Stimulated activated CD4-positive, alpha-beta T cell treated with anti-CD3 and anti-CD28 coated beads, TNF-alpha, amount 100 ng/mL, for 48 hours (primary cell): ENCODE measurements around the gene GPSM1.

Experiments used
- DNase-seq, 3 donors: peaks; one replicate each; pipeline ENCODE4 v3.0.0-alpha.2; 2020; ENCODE audit warnings: low read depth in 3 of 3

GPSM1 gene, protein sequence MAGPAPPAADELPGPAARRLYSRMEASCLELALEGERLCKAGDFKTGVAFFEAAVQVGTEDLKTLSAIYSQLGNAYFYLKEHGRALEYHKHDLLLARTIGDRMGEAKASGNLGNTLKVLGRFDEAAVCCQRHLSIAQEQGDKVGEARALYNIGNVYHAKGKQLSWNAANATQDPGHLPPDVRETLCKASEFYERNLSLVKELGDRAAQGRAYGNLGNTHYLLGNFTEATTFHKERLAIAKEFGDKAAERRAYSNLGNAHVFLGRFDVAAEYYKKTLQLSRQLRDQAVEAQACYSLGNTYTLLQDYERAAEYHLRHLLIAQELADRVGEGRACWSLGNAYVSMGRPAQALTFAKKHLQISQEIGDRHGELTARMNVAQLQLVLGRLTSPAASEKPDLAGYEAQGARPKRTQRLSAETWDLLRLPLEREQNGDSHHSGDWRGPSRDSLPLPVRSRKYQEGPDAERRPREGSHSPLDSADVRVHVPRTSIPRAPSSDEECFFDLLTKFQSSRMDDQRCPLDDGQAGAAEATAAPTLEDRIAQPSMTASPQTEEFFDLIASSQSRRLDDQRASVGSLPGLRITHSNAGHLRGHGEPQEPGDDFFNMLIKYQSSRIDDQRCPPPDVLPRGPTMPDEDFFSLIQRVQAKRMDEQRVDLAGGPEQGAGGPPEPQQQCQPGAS

DNA sequence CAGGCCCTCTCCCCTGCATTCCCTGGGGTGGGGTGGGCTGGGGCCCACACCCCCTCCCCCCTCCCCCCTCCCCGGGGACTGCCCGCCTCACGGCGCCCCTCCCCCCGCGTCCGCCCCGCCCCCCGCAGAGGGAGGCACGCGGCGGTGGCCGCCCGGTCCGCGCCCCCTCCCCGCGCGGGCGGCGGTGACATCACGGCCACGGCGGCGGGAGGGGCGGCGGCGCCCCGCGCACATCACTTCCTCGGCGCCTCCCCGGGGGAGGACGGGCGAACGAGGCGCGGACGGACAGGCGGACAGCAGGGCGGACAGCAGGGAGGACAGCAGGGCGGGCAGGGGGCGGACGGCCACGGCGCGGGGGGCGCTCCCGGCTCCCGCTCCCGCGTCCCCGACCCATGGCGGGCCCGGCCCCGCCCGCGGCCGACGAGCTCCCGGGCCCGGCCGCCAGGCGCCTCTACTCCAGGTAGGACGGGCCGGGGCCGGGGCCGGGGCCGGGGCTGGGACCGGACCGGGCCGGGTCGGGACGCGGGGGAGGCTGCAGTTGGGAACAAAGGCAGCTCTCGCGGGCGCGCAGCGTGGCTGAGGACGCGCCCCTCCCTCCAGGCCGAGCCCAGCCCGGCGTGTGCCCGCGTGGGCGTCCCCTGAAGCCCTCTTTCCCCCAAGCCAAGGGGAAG is at the start of gene GPSM1:
GPSM1 (plus strand) TSS at position 236 of the 671 bp plus-strand sequence; CDS start at position 393, 157 bp downstream.
- peak in 1 of 3 donors; percentile 18 for DNase-seq

DNA sequence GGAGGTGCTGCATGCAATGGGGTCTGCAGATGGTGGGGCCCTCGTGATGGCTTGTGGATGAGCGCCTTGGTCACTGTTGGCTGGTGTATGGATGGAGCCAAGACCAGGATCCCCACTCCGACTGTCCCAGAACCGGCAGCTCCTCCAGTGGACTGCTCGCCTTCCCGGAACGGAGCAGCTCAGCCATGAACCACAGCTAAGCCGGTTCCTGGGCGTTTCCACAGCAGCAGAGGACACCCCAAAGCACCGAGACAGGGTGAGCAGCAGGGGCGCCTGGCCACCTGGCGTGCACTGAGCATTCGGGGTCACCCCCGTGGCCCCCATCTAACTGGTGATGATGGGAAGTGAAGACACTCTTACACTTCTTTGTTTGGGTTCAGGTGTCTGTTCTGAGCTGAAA is 49.6 kb upstream of the GPSM1 start:
- no peak for DNase-seq

DNA sequence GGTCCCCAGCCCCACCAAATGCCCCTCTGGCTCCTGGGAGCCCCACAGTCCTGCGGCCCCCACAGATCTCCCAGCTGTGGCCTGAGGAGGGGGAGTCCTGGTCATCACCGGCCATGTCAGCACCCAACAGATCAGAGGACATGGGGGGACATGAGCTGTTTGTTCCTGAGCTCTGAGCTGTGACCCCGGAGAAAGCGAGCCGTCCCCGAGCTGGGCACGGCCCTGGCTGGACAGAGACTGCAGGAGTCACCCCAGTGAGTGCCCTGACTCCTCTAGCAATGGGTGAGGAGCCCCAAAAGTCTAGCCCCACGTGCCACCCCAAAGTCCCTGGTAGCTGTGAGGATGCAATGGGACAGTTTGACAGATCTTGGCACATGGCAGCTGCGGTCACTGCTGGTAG is 49.1 kb upstream of the GPSM1 start:
- DNase-seq = no peak

DNA sequence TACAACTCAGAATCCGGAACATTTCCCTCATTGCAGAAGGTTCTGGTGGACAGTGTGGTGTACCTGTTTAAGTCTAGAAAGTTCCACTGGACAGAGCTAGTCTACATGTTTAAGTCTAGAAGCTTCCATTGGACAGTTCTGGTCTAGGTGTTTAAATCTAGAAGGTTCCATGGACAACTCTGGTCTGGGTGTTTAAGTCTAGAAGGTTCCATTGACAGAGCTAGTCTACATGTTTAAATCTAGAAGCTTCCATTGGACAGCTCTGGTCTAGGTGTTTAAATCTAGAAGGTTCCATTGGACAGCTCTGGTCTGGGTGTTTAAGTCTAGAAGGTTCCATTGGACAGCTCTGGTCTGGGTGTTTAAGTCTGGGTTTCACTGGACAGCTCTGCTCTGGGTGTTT is 48.4 kb upstream of the GPSM1 start:
- no peak for DNase-seq

DNA sequence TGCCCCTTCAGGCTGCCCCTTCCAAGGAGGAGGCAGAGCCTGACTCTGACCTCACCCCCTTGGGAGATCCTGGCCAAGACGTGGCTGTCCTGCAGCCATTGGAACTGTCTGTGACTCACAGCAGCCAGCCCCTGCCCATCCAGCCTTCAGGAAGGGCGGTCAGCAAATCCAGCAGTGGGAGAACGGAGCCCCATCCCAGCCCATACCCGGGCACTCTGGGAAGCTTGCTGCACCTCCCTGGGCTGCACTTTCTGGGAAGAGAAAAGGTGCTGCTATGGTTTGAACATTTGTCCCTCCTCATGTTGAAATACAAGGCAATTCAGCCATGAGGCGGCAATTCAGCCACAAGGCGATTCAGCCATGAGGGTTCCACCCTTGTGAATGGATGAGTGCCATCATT is 47.9 kb upstream of the GPSM1 start:
- DNase-seq = no peak

DNA sequence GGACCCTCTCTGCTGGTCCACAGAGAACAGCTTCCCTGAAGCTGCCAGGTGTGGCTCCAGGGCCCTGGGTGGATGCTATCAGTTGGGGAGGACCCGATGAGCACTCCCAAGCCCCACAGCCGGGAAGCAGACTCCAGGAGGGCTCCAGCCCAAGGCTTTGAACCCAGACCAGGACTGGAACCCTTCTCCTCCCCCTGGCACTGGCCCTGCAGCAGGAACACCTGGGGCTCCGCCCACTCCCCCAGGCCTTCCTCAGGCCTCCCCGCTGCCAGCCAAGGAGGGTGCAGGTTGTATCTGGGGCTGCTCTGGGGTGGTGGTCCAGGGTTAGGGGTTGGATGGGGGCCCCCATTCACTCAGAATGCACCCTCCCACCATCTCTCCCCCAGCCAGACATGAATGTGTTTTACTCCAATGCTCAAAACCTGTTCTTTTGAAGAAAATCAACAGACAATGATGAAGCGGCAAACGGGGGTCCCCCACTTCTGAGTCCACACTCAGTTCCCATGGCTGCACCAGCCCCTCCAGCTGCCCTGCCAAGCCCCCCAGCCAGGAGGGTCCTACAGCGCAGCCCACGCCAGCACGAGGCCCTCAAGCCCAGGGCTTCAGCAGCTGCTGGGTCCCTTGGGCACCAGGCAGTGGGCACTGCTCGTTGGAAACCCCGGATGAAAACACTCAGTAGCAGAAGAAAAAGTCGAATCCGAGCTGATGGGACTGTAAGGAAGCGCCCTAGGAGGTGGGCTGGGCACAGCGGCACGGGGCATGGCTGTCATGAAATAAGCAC is 46.6 kb upstream of the GPSM1 start:
- DNase-seq = no peak

DNA sequence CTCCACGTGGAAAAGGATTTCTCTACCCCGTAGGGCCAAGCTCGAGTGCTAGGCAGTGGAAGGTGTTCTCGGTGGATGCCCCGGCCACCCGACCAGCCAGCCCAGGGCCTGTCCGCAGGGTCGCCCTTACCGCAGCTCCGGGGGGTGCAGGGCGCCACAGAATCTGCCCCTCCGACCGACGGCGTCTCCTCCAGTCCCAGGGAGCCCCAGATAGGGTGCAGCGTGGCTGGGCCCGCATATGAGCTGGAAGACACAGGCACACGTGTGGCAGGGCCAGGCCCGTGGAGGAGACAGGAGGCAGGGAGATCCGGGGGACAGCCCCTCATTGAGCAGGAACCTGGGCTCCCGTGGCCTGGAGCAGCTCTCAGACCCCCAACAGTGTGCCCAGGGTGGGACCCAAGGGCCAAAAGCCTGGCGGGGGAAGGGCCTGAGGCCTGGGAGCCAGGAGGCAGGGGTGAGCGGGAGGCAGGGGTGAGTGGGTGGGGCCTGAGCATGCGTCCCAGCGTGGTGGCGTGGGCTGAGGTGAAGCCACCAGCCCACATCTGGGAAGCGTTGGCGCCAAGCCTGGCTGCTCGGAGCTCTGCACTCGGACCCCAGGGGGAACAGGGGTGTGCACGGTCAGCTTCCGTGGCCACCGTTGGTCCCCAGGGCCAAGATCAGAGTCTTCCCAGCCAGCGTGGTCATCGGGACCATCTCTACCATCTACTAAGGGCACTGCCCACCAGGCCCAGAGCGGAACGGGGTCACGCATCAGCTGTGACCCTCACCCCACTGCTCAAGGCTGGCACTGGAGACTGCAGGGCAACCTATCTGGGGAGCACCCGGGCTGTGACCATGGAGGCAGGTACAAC is 45.7 kb upstream of the GPSM1 start:
- no peak for DNase-seq

DNA sequence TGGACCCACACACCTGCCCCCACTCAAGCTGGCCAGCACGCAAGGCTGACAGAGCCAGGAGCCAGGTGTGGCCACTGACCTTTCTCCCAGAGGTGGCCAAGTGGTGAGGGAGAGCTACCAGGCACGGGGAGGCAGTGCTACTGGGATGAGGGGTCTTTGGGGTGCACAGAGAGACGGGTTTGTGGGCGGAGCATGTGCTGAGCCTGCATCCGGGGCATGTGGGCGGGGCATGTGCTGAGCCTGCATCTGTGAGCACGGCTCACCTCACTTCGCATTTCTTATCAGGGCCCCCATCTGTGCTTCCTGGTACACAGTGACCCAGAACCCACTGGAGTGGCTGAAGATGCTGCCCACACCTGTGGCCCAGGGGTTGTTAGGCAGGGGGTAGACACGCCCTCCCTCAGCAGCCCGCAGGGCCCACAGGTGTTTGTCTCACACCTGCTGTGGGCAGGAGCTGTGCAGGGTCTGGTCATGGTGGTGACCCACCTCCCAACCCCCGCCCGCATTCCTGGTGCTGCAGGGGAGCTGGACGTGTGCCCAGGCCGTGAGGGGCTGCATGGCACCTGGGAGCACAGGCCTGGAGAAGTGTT is 45.0 kb upstream of the GPSM1 start:
- DNase-seq = no peak

DNA sequence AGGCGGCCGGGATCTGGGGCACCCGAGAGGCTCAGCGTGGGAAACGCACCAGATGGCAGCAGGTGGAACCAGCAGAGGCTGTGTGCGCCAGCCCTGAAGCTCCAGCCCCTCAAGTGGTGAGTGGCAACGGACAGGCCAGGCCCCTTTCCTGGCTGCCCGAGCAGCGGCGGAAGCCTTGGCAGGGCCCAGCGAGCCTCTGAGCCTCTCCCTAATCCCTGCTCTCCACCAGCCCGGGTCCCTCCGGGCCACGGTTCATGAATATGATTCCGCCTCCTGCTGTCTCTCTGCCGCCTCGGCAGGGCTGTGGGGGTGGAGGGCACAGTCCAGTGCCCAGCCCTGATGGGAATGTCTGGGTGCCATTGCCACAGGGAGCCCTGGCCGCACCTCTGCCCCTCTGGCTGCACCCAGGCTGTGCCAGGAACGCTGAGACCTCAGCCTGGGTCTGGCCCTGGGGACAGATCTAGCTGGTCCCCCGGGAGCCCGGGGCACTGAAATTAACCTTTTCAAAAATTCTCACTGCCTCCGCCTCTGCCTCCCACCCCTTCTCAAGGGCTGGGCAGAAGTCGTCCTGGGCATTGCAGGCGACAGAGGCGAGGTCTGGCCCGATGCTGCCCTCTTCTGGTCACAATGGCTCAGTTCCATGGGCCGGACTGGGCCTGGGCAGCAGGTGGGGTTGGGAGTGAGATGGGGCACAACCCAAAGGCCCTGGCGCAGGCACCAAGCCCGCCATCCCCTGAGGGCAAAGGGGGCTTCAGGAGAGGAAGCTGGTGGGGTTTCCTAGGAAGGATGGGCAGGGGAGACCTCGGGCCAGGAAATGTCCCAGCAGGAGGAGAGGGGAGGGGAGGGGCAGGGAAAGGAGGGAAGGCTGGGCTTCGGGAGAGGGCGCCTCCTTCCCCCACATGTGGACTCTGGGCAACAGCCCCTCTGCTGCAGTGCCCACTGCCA is 43.8 kb upstream of the GPSM1 start:
- peak; percentile 53 to 62 (median 60) for DNase-seq

DNA sequence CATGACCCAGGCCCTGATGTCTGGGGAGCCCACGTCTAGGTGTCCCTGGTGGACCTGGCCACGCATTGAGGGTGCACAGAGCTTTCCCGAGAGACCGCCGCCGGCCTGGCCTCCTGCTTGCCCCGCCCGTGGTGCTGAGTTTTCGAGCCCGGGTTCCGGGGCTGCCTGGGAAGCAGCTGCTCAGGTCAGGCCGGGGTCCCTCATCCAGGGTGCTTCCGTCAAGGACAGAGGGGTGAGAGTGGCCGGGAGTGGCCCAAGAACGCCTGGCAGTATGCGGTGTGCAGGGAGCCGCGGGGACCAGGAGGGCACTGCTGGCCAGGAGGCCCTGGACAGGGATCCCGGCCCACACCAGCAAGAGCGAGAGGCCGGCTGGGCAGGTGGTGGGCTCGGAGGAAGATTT is 43.0 kb upstream of the GPSM1 start:
- DNase-seq = no peak

DNA sequence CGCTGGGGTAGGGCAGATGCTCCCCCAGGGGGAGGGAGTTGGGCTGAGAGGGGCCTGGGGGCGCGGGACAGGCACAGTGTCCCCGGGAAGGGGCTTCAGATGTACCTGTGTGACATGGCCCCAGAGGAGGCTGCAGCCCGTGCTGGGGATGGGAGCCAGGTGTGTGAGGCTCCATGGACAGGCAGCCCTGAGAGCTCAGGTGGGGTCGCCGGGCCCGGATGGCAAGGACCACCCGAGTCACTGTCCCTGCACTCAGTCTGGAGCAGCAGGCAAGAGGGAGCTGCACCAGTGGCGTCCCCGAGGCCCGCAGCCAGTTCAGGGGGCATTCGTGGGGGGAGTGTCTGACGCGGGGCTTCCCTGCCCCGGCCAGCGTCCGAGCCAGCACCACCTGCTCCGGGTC is 42.4 kb upstream of the GPSM1 start:
- DNase-seq = no peak

DNA sequence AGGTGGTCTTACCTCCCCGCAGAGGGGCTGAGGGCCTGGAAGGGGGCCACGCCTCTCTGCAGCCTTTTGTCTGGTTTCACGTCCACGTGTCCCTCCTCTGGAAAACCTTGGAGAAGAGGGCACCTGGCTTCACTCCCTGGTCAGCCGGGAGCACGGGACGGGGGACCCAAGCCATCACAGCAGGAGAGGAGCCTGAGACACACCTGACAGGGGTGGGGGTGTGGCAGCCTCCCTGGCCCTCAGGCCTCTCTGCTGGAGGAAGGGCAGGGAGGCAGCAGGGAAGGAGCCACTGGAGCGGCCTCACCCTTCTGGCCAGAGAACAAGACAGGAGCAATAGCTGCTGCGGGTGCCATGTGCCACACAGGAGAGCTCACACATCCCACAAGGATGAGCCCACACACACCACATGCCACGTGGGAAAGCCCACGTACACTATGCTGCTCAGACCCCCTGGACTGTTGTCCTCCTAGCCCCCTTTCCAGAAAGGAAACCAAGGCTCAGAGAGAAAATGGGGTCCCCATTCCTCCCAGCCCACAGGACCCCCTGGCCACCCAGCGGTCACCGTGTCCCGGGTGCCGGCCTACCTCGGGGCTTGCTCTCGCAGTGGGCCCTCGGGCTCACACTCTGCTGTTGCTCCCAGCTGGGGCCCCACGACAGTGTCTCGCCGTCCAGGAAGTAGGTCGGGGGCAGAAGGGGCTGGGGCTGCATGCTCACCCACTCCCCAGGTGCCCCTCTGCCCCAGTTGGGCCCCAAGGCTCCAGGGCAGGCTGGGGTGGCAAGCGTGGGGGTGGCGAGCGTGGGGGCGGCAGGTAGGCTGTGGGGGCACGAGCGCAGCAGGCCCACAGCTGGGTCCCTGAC is 41.6 kb upstream of the GPSM1 start:
- DNase-seq = no peak

DNA sequence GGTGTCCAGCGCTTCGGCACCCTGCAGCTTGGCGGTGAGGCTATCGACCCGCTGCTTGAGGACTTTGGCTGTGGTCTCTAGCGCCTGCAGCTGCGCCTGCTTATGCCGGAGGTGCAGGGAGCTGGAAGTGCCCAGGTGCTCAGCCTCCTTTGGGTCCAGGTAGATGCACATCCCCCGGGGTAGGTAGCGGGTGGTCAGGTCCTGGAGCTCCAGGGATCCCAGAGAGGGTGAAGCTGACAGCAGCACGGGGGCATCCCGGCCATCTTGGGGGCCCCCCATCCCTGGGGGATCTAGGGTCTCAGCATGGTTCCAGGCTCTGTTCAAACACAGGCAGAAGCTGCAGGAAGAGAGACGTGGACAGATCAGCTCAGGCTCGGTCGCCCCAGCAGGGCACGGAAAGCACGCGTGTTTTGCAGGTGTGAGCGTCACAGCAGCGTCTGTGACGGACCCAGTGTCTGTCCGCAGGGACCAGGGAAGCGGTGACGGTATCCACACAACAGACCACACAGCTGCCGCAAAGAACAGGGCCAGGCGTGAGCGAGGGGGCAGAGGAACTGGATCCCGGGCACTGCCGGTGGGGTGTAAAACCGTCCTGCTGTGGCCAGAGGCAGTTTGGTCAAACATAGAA is 40.9 kb upstream of the GPSM1 start:
- DNase-seq = no peak

DNA sequence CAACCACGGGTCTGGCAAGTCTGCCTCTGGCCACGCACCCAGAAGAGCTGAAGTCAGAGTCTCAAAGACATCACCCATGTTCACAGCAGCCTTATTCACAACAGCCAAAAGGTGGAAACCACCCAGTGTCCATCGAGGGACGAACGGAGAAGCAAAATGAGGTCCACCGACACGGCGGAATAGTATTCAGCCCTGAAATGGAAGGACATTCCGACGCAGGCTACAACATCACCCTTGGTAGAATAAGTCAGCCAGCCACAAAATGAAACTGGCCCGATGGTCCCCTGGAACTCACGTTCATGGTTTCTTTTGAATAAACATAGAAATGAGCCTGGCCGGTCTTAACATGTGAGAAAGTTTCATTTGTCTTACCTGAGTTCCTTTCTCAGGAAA is 40.4 kb upstream of the GPSM1 start:
- no peak for DNase-seq

DNA sequence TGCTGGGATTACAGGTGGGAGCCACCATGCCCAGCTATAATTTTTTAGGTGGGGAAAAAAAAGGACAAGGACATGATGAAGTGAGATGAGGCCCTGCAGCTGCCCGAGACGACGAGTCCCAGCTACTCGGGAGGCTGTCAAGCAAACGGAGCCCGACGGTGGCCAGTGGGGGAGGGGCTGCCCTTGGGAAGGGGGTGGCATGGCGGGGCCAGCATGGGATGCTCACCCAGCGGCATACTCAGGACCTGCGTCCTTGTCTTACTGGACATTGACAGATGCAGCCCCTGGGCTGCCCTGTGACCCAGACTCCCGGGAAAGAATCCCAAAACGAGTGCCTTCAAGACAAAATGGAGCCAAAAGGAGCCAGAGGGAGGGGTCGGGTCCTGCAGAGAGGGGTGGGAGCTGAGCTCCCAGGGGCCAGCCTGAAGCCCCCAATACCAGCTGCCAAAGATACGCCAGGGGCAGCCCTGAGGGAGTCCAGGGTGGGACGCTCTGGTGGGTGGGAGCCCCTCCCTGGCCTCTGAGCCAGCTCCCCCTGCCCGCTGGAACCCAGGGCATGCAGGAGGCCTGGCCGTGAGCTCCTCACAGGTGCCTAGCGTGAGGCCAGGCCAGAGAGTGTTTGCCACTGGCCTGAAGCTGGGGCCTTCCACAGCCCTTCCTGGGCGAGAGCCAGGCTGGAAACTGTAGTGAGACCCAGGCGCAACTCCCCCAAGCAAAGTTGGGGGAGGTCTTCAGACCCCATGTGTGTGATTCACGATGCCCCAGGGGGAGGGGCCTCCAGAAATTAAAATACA is 39.2 kb upstream of the GPSM1 start:
- no peak for DNase-seq

DNA sequence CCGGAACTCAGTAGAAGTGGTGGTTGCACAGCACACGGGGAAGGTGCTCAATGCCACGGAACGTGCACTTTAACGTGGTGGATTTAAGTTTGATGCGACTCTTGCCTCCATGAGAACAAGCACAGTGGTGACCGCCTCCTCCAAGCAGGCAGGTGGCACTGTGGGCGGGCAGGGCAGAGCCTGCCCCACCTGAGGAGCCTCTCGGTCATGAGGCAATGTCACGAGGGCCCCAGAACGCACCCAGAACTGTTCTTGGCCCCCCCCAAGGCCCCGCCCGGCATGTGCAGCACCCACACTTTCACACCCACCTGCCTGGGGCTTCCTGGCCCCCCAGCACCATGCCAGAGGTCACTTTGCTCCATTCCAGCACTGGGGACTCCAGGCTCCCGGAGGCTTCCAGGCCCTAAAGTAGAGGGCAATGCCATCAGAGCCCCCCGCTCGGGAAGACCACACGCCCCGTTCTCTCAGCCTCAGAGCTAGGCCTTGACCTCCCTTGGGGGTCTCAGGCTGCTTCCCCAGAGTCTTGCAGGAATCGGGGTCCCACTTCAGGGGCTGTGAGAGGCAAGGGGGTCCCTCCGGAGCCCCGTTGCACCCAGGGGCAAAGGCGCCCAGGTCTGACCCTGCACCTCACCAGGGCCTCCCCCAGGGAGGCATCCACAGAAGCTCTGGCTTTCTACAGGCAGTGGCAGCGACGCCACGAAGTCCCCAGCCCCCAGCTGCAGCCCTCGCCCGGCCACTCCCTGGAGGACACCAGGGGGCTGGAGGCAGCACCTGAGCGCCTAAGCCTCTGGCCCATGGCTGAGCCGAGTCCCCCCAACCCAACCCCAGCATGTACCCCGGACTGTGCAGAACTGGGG is 37.5 kb upstream of the GPSM1 start:
- DNase-seq = no peak
